A549 (cell line): ENCODE results near the gene RASL11B. TPM values are rescaled to one million over a fixed set of nuclear protein-coding genes. Genes with fewer than 3 reads are reported as not detected.

Experiments used
- ATAC-seq, 2 experiments: fragments of 200-7000 bp in 1 of 2; fragments of >200 bp in 1 of 2; cut with Nextera tagmentation in 1 of 2; cut with Tn5 transposase in 1 of 2; 3 replicates each; pipeline versions ENCODE4 v1.8.0 to v1.9.1; 2018 to 2020; ENCODE audit warnings: mild to moderate bottlenecking in 1 of 2, moderate library complexity in 1 of 2
- CTCF ChIA-PET: fragments of 300-600 bp; sonication (Branson Sonifier 250); formaldehyde crosslinking; extraction: SDS; loops from one replicate; lab custom pipeline; 2021; ENCODE audit warnings: antibody characterized with exemption, inconsistent platforms; lab: Yijun Ruan, JAX
- POLR2A ChIA-PET: fragments of 350-600 bp; formaldehyde crosslinking; extraction: SDS; loops from one replicate; lab custom pipeline; 2021; ENCODE audit warnings: antibody characterized with exemption, inconsistent platforms; lab: Yijun Ruan, JAX
- DNase-seq, 2 experiments: peaks; one replicate each; pipeline versions ENCODE4 v3.0.0 to v3.0.0-alpha.2; 2011 to 2016; ENCODE audit warnings: low read depth in 1 of 2, low spot score in 1 of 2
- FAIRE-seq: peaks from 2 replicates; lab custom pipeline; 2011; peaks lifted over from hg19 to GRCh38; lab: Jason Lieb, UNC
- H3K27ac ChIP-seq, 2 experiments: fragments of >200 bp; sonication (Bioruptor Twin); formaldehyde crosslinking; 3 replicates each; pipeline ENCODE4 v1.5.1; 2016 to 2017
- H3K4me1 ChIP-seq: fragments of >200 bp; sonication (Bioruptor Twin); formaldehyde crosslinking; 3 replicates; pipeline ENCODE4 v1.6.1; 2016
- H3K4me2 ChIP-seq: fragments of >200 bp; sonication (Bioruptor Twin); formaldehyde crosslinking; 3 replicates; pipeline ENCODE4 v1.6.1; 2016
- H3K4me3 ChIP-seq: fragments of >200 bp; sonication (Bioruptor Twin); formaldehyde crosslinking; 3 replicates; pipeline ENCODE4 v1.5.1; 2016
- H3K9me3 ChIP-seq: fragments of >200 bp; sonication (Bioruptor Twin); formaldehyde crosslinking; 3 replicates; pipeline ENCODE4 v1.6.1; 2016
- CBX8 ChIP-seq: fragments of 200-600 bp; sonication (generic); IDR thresholded peaks from 2 replicates; pipeline ENCODE4 v1.6.1; 2016
- CEBPB ChIP-seq, 2 experiments: fragments of >200 bp in 1 of 2; sonication (Bioruptor Twin) in 1 of 2; formaldehyde crosslinking in 1 of 2; IDR thresholded peaks; 2 replicates each; pipeline ENCODE4 v1.6.1; 2012 to 2016
- CHD2 ChIP-seq: fragments of 150-350 bp; IDR thresholded peaks from 2 replicates; pipeline ENCODE4 v1.6.1; 2014; ENCODE audit warnings: low read length; ENCODE audit not compliant: partially characterized antibody
- EHF ChIP-seq: fragments of 250-450 bp; sonication (Bioruptor Pico); IDR thresholded peaks from 2 replicates; pipeline ENCODE4 v1.5.0; 2020; ENCODE audit warnings: mild to moderate bottlenecking
- EHMT2 ChIP-seq: fragments of 200-600 bp; sonication (generic); IDR thresholded peaks from 2 replicates; pipeline ENCODE4 v1.6.1; 2016; ENCODE audit warnings: antibody characterized with exemption, low read depth, mild to moderate bottlenecking, moderate library complexity
- FOSB ChIP-seq: fragments of 250-450 bp; sonication (Bioruptor Pico); IDR thresholded peaks from 2 replicates; pipeline ENCODE4 v1.5.0; 2020; ENCODE audit warnings: mild to moderate bottlenecking, moderate library complexity
- GATA3 ChIP-seq: IDR thresholded peaks from 2 replicates; pipeline ENCODE4 v1.6.1; 2012; ENCODE audit warnings: borderline replicate concordance
- HDAC2 ChIP-seq: fragments of 200-600 bp; sonication (generic); IDR thresholded peaks from 2 replicates; pipeline ENCODE4 v1.6.1; 2016
- HOXA7 ChIP-seq: fragments of 250-450 bp; sonication (Bioruptor Pico); IDR thresholded peaks from 2 replicates; pipeline ENCODE4 v1.5.0; 2020; ENCODE audit warnings: mild to moderate bottlenecking, moderate library complexity
- JUN ChIP-seq, 2 experiments: fragments of >200 bp; sonication (Bioruptor Twin); formaldehyde crosslinking; IDR thresholded peaks; 2 replicates in 1 of 2; 3 replicates in 1 of 2; pipeline ENCODE4 v1.6.1; 2016 to 2017
- JUNB ChIP-seq: fragments of >200 bp; sonication (Bioruptor Twin); formaldehyde crosslinking; IDR thresholded peaks from 2 replicates; pipeline ENCODE4 v1.6.1; 2016
- MAX ChIP-seq: IDR thresholded peaks from 2 replicates; pipeline ENCODE4 v1.6.1; 2012
- PHF8 ChIP-seq: fragments of 200-600 bp; sonication (generic); IDR thresholded peaks from 2 replicates; pipeline ENCODE4 v1.6.1; 2016; ENCODE audit warnings: low read depth, mild to moderate bottlenecking, antibody characterized with exemption, moderate library complexity, borderline replicate concordance
- POLR2A ChIP-seq: IDR thresholded peaks from 2 replicates; pipeline ENCODE4 v1.6.1; 2012; ENCODE audit warnings: mild to moderate bottlenecking, low read length
- RAD21 ChIP-seq, 2 experiments: fragments of >200 bp in 1 of 2; sonication (Bioruptor Twin) in 1 of 2; formaldehyde crosslinking in 1 of 2; IDR thresholded peaks in 1 of 2; conservative IDR thresholded peaks in 1 of 2; 2 replicates in 1 of 2; 3 replicates in 1 of 2; pipeline ENCODE4 v1.6.1; 2012 to 2018; ENCODE audit warnings: inconsistent platforms in 1 of 2
- RARB ChIP-seq: fragments of 250-450 bp; sonication (Bioruptor Pico); IDR thresholded peaks from 2 replicates; pipeline ENCODE4 v1.8.0; 2021; ENCODE audit warnings: mild to moderate bottlenecking, moderate library complexity
- SREBF2 ChIP-seq: fragments of 450-650 bp; IDR thresholded peaks from 2 replicates; pipeline ENCODE4 v1.6.1; 2014; ENCODE audit warnings: mild to moderate bottlenecking, moderate library complexity
- TP53 ChIP-seq: fragments of 250-450 bp; sonication (Bioruptor Pico); IDR thresholded peaks from 2 replicates; pipeline ENCODE4 v1.5.0; 2021; ENCODE audit warnings: mild to moderate bottlenecking, moderate library complexity
- ZFP36 ChIP-seq: fragments of 450-650 bp; IDR thresholded peaks from 2 replicates; pipeline ENCODE4 v1.6.1; 2014; ENCODE audit warnings: borderline replicate concordance; ENCODE audit not compliant: partially characterized antibody
- ZNF302 ChIP-seq: fragments of 250-450 bp; sonication (Bioruptor Pico); IDR thresholded peaks from 2 replicates; pipeline ENCODE4 v1.9.0; 2021; ENCODE audit warnings: inconsistent platforms, mild to moderate bottlenecking, moderate library complexity
- WGBS: methylation state at CpG from one replicate; pipeline ENCODE4 v1.1.6; 2017; ENCODE audit errors: missing lambda C conversion rate; 5-methylcytosine and 5-hydroxymethylcytosine counted together
- polyA plus RNA-seq, 4 experiments: library from polyadenylated mRNA; depleted of rRNA in 3 of 4; stranded (reverse); fragments of >200 nt; fragmentation: RNase III in 1 of 4; extraction: RNeasy Plus Mini Kit Qiagen cat#74134 plus additional on column Dnase treatment in 1 of 4; gene quantifications; 2 replicates in 3 of 4; 3 replicates in 1 of 4; pipeline ENCODE4 v1.2.3, GENCODE V29; 2011 to 2017
- TF ChIP-seq, protein P1 (sequence below): fragments of 200-600 bp; sonication (generic); IDR thresholded peaks from 2 replicates; pipeline ENCODE4 v1.6.1; 2016; ENCODE audit warnings: antibody characterized with exemption, mild to moderate bottlenecking, moderate library complexity
- TF ChIP-seq, protein P2 (sequence below): fragments of >200 bp; sonication (Bioruptor Twin); formaldehyde crosslinking; IDR thresholded peaks from 3 replicates; pipeline ENCODE4 v1.5.1; 2016
- TF ChIP-seq, protein P3 (sequence below): fragments of >200 bp; sonication (Bioruptor Twin); formaldehyde crosslinking; IDR thresholded peaks from 3 replicates; pipeline ENCODE4 v1.6.1; 2016
- TF ChIP-seq, protein P4 (sequence below): fragments of 450-650 bp; IDR thresholded peaks from 2 replicates; pipeline ENCODE4 v1.6.1; 2014; ENCODE audit warnings: antibody characterized with exemption
- TF ChIP-seq, protein P5 (sequence below): IDR thresholded peaks from 2 replicates; pipeline ENCODE4 v1.6.1; 2012
- TF ChIP-seq, protein P6 (sequence below): fragments of 150-350 bp; IDR thresholded peaks from 2 replicates; pipeline ENCODE4 v1.6.1; 2014; ENCODE audit warnings: low read depth, mild to moderate bottlenecking, low read length

The RASL11B gene
- polyA plus RNA-seq, 2 of the 4 experiments (the other 2 are of a cell fraction), result 0.04 to 0.05 TPM

- no peak for ATAC-seq
- Histone ChIP-seq H3K4me3 (no peak overlapping the region), H3K4me1 (no peaks in the 10 kb centered on the region), H3K4me2 (no peak overlapping the region), H3K27ac (no peak overlapping the region), H3K9me3 (peaks cover 6% of the 10 kb centered on the region; the same call in 1 of the 3 replicates)
- TF ChIP-seq CHD2 (no peak), CEBPB (IDR thresholded peaks at IDR 0.05) (no peak), EHF (CRISPR knock-in tag) (no peak), FOSB (CRISPR knock-in tag) (no peak), JUN (IDR thresholded peaks at IDR 0.05) (no peak), EHMT2 (no peak), ZNF302 (CRISPR knock-in tag) (no peak), HOXA7 (no peak), JUNB (no peak), RARB (CRISPR knock-in tag) (no peak), ZFP36 (no peak), POLR2A (no peak), MAX (no peak)
- TF ChIP-seq, protein P1, sequence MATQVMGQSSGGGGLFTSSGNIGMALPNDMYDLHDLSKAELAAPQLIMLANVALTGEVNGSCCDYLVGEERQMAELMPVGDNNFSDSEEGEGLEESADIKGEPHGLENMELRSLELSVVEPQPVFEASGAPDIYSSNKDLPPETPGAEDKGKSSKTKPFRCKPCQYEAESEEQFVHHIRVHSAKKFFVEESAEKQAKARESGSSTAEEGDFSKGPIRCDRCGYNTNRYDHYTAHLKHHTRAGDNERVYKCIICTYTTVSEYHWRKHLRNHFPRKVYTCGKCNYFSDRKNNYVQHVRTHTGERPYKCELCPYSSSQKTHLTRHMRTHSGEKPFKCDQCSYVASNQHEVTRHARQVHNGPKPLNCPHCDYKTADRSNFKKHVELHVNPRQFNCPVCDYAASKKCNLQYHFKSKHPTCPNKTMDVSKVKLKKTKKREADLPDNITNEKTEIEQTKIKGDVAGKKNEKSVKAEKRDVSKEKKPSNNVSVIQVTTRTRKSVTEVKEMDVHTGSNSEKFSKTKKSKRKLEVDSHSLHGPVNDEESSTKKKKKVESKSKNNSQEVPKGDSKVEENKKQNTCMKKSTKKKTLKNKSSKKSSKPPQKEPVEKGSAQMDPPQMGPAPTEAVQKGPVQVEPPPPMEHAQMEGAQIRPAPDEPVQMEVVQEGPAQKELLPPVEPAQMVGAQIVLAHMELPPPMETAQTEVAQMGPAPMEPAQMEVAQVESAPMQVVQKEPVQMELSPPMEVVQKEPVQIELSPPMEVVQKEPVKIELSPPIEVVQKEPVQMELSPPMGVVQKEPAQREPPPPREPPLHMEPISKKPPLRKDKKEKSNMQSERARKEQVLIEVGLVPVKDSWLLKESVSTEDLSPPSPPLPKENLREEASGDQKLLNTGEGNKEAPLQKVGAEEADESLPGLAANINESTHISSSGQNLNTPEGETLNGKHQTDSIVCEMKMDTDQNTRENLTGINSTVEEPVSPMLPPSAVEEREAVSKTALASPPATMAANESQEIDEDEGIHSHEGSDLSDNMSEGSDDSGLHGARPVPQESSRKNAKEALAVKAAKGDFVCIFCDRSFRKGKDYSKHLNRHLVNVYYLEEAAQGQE, result no peak
- TF ChIP-seq, protein P2, sequence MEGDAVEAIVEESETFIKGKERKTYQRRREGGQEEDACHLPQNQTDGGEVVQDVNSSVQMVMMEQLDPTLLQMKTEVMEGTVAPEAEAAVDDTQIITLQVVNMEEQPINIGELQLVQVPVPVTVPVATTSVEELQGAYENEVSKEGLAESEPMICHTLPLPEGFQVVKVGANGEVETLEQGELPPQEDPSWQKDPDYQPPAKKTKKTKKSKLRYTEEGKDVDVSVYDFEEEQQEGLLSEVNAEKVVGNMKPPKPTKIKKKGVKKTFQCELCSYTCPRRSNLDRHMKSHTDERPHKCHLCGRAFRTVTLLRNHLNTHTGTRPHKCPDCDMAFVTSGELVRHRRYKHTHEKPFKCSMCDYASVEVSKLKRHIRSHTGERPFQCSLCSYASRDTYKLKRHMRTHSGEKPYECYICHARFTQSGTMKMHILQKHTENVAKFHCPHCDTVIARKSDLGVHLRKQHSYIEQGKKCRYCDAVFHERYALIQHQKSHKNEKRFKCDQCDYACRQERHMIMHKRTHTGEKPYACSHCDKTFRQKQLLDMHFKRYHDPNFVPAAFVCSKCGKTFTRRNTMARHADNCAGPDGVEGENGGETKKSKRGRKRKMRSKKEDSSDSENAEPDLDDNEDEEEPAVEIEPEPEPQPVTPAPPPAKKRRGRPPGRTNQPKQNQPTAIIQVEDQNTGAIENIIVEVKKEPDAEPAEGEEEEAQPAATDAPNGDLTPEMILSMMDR, result no peak
- TF ChIP-seq, protein P3, sequence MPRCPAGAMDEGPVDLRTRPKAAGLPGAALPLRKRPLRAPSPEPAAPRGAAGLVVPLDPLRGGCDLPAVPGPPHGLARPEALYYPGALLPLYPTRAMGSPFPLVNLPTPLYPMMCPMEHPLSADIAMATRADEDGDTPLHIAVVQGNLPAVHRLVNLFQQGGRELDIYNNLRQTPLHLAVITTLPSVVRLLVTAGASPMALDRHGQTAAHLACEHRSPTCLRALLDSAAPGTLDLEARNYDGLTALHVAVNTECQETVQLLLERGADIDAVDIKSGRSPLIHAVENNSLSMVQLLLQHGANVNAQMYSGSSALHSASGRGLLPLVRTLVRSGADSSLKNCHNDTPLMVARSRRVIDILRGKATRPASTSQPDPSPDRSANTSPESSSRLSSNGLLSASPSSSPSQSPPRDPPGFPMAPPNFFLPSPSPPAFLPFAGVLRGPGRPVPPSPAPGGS, result no peak
- TF ChIP-seq, protein P4, sequence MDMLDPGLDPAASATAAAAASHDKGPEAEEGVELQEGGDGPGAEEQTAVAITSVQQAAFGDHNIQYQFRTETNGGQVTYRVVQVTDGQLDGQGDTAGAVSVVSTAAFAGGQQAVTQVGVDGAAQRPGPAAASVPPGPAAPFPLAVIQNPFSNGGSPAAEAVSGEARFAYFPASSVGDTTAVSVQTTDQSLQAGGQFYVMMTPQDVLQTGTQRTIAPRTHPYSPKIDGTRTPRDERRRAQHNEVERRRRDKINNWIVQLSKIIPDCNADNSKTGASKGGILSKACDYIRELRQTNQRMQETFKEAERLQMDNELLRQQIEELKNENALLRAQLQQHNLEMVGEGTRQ, result no peak
- FAIRE-seq, result no peak
- 0% methylated on average over 1 of the region's 1 CpG for WGBS
- DNase-seq, result no peak
- CTCF ChIA-PET, result no interaction called here
- POLR2A ChIA-PET, result no interaction called here
These were observed 5.3 kb upstream of the RASL11B start for GRCh38 chr4:52856801-52857200.

DNA sequence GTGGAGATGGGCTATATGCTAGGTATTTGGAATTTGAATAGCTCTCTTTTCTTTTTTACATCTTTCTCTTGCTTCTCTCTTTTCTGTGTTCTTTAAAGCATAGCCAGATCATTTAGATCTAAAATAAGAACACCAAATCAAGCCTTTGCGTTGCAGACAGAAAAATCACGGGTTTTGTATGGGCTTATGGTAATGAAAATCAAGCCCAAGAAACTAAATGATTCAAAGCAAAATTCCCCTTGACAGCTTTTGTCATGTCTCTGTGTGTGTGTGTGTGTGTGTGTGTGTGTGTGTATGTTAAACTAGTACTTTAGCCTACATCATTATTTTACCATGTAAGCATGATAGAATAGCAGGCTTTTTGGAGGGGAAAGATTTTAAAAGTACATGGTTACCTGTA is 1.8 kb upstream of the RASL11B start:
- WGBS, result 19% methylated on average over 2 of the region's 2 CpGs
- Histone ChIP-seq H3K4me1 (no peaks in the 10 kb centered on the region), H3K9me3 (peaks cover 6% of the 10 kb centered on the region; the same call in 1 of the 3 replicates), H3K4me3 (no peak overlapping the region), H3K4me2 (no peak overlapping the region), H3K27ac (no peak overlapping the region)
- DNase-seq (no peak), FAIRE-seq (no peak), ATAC-seq (no peak)
- CTCF ChIA-PET, result no interaction called here
- POLR2A ChIA-PET, result no interaction called here
- no peak for TF ChIP-seq EHMT2
- TF ChIP-seq TP53 (CRISPR knock-in tag), result no peak
- no peak for TF ChIP-seq RAD21 (conservative IDR thresholded peaks at IDR 0.05 in 1 of 2, IDR thresholded peaks at IDR 0.05 in 1 of 2)
- TF ChIP-seq PHF8, result no peak
- TF ChIP-seq CBX8, result no peak
- TF ChIP-seq GATA3, result no peak
- no peak for TF ChIP-seq SREBF2
- no peak for TF ChIP-seq HDAC2
- no peak for TF ChIP-seq RARB (CRISPR knock-in tag)
- TF ChIP-seq, protein P5, sequence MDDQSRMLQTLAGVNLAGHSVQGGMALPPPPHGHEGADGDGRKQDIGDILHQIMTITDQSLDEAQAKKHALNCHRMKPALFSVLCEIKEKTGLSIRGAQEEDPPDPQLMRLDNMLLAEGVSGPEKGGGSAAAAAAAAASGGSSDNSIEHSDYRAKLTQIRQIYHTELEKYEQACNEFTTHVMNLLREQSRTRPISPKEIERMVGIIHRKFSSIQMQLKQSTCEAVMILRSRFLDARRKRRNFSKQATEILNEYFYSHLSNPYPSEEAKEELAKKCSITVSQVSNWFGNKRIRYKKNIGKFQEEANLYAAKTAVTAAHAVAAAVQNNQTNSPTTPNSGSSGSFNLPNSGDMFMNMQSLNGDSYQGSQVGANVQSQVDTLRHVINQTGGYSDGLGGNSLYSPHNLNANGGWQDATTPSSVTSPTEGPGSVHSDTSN, result no peak
- TF ChIP-seq, protein P6, sequence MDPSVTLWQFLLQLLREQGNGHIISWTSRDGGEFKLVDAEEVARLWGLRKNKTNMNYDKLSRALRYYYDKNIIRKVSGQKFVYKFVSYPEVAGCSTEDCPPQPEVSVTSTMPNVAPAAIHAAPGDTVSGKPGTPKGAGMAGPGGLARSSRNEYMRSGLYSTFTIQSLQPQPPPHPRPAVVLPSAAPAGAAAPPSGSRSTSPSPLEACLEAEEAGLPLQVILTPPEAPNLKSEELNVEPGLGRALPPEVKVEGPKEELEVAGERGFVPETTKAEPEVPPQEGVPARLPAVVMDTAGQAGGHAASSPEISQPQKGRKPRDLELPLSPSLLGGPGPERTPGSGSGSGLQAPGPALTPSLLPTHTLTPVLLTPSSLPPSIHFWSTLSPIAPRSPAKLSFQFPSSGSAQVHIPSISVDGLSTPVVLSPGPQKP, result no peak
- no peak for TF ChIP-seq EHF (CRISPR knock-in tag)
- TF ChIP-seq FOSB (CRISPR knock-in tag), result no peak
- no peak for TF ChIP-seq POLR2A
